ENCODE data around the gene COQ10A. TPM values are rescaled to one million over a fixed set of nuclear protein-coding genes. Genes with fewer than 3 reads are reported as not detected.

COQ10A gene
- total and polyA plus RNA-seq, 8 donors, result 9.4 to 19.8 (median 13.9) TPM

GRCh38 chr12:56236091-56236490 is 30.7 kb upstream of the COQ10A start:
- no peaks in the 10 kb centered on the region for H3K4me1 ChIP-seq
- no peak overlapping the region for H3K27ac ChIP-seq
- intact Hi-C loops (cut with DNase I), result no loop called here
- H3K9me3 ChIP-seq, result no peaks in the 10 kb centered on the region
- no peak for ATAC-seq
- DNase-seq, result no peak
- H3K36me3 ChIP-seq, result peaks cover 0 to 41% of the 10 kb centered on the region in 2 donors
- no peaks in the 10 kb centered on the region for H3K27me3 ChIP-seq
- no peak overlapping the region for H3K4me3 ChIP-seq
- TF ChIP-seq CTCF (IDR thresholded peaks at IDR 0.05), result no peak

- no peaks in the 10 kb centered on the region for H3K4me1 ChIP-seq
- no peak for ATAC-seq
- intact Hi-C loops (cut with DNase I), result no loop called here
- no peak overlapping the region for H3K27ac ChIP-seq
- H3K36me3 ChIP-seq, result peaks cover 0 to 50% of the 10 kb centered on the region in 2 donors
- H3K4me3 ChIP-seq, result no peak overlapping the region
- no peak for TF ChIP-seq CTCF (IDR thresholded peaks at IDR 0.05)
- DNase-seq, result no peak
- H3K9me3 ChIP-seq, result no peaks in the 10 kb centered on the region
- no peaks in the 10 kb centered on the region for H3K27me3 ChIP-seq
Measured at GRCh38 chr12:56236985-56237384, 29.8 kb upstream of the COQ10A start.

- Histone ChIP-seq H3K27ac (no peak overlapping the region), H3K4me1 (no peaks in the 10 kb centered on the region), H3K27me3 (no peaks in the 10 kb centered on the region), H3K4me3 (no peak overlapping the region), H3K36me3 (peaks cover 0 to 55% of the 10 kb centered on the region in 2 donors), H3K9me3 (no peaks in the 10 kb centered on the region)
- no peak for ATAC-seq
- intact Hi-C loops (cut with DNase I), result no loop called here
- TF ChIP-seq CTCF (IDR thresholded peaks at IDR 0.05), result no peak
- DNase-seq, result peak in 1 of 4 donors; percentile 31
Measured at GRCh38 chr12:56237552-56237951, 29.2 kb upstream of the COQ10A start.

- intact Hi-C loops (cut with DNase I), result no loop called here
- TF ChIP-seq CTCF (IDR thresholded peaks at IDR 0.05), result no peak
- no peak for ATAC-seq
- no peaks in the 10 kb centered on the region for H3K9me3 ChIP-seq
- H3K27me3 ChIP-seq, result no peaks in the 10 kb centered on the region
- peak in 1 of 4 donors; percentile 17 for DNase-seq
- H3K4me3 ChIP-seq, result no peak overlapping the region
- no peak overlapping the region for H3K27ac ChIP-seq
- H3K4me1 ChIP-seq, result no peaks in the 10 kb centered on the region
- H3K36me3 ChIP-seq, result peaks cover 0 to 90% of the 10 kb centered on the region in 2 donors
Measured at GRCh38 chr12:56241424-56242303, 25.1 kb upstream of the COQ10A start.

- Histone ChIP-seq H3K27me3 (no peaks in the 10 kb centered on the region), H3K4me1 (no peaks in the 10 kb centered on the region), H3K9me3 (no peaks in the 10 kb centered on the region), H3K36me3 (peaks cover 0 to 94% of the 10 kb centered on the region in 2 donors), H3K4me3 (no peak overlapping the region), H3K27ac (no peak overlapping the region)
- no peak for TF ChIP-seq CTCF (IDR thresholded peaks at IDR 0.05)
- DNase-seq (peak in 1 of 4 donors; percentile 73), ATAC-seq (no peak)
- intact Hi-C loops (cut with DNase I), result no loop called here
Measured at GRCh38 chr12:56242986-56243385, 23.8 kb upstream of the COQ10A start.
